HTERT RPE-1 (cell line): ENCODE measurements around the gene TIAM2.
"Not testable (repeated sequence)": the region's sequence is repeated elsewhere in the genome, so short reads cannot be mapped to it uniquely, and the experiment has no call there.

Experiments used
- in situ Hi-C: fragments of 300-500 bp; cut with MboI; formaldehyde crosslinking; loops from 4 replicates; pipeline ENCODE4 v1.14.3; 2020; ENCODE audit warnings: low sequenced_read_pairs

Gene TIAM2

DNA sequence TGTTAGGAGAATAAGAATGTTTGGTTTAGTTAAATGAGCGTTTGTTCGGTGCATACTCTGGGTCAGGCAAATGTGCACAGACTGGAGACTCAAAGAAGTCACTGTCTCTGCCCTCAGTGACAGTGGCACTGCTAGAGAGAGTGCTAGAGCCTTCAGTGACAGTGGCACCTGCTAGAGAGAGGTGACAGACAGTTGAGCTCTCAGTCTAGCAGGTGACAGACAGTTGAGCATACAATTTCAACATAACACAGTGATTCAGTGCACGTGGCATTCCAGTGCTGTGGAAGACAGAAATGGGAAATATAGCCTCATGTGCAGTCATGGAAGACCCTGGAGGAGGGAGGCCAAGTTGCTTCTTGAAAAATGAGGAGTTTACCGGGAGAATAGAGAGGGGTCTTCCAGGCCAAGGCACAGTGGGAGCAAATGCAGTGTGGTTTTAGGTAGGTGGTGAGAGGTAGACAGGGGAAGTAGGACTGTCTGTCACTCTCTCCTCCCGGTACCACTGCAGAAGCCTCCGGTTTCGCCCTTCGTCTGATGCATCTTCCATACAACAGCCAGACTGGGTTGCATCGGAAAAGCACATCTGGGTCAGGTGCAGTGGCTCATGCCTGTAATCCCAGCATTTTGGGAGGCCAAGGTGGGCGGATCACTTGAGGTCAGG lies 160.8 kb downstream of the TIAM2 start:
- in situ Hi-C loops, result no loop called here

DNA sequence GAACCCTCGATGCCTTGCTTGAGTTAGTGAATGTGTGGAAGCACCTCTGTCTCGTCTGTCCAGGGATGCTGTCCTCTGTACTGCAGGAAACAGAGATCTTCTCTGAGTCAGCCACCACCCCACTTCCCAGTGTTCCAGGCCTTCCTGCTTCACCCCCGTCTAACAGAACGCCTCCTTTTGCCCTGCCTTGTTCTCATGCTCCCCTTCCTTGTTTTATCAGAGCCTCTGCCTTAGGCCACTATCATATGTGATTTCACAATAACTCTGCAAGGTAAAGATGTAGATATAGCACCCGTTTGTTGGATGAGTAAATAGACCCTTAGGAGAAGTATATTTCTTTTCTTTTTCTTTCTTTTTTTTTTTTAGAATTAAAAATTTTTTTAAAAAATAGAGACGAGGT lies 162.0 kb downstream of the TIAM2 start:
- in situ Hi-C loops, result no loop called here

DNA sequence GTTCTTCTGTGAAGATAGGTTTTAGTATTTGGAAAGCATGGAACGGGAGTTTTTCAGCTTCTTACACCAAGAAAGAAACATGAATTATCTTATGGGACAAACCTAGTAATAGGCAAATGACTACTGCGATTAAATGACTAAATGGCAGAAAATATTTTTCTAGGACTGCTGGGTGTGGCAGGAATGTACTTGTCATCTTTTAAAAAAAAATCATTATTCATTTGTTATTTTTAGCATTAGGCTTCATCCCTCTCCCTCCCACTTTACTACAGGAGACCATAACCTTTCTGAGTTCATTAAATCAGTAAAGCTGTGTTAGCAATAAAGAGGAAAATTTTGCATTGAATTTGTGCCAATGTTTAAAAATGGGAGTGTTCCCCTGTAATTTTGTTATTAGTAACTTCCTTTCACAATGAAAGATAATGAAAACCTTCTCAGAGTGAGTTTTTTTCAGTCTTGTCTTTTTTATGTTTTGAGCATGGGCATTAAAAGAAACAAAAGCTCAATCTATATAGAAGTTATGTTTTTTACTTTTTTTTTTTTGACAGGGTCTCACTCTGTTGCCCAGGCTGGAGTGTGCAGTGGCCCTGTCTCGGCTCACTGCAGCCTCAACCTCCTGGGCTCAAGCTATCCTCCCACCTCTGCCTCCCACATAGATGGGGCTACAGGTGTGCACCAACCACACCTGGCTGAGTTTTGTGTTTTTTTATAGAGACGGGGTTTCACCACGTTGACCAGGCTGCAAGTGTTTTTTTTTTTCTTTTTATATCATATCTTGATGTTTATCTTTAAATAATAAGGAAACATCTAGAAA lies 163.1 kb downstream of the TIAM2 start:
- in situ Hi-C loops, result no loop called here

DNA sequence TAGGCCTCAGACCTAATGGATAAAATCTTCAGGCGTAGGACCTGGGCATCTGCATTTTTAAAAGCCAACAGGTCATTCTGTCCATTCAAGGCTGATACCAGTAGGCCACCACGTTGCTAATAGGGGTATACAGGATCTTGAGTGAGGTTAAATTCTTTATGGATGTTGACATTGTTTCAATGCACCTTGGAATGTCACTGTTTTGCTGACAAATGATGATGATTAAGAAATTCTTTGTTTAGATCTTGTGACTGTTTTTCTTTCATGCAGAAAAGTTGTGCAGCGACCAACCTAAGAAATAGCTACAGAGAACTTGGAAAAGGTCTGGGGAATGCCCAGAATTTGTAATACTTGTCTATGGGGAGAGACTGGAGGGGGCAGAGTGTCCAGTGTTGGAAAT lies 167.6 kb downstream of the TIAM2 start:
- in situ Hi-C loops, result no loop called here

DNA sequence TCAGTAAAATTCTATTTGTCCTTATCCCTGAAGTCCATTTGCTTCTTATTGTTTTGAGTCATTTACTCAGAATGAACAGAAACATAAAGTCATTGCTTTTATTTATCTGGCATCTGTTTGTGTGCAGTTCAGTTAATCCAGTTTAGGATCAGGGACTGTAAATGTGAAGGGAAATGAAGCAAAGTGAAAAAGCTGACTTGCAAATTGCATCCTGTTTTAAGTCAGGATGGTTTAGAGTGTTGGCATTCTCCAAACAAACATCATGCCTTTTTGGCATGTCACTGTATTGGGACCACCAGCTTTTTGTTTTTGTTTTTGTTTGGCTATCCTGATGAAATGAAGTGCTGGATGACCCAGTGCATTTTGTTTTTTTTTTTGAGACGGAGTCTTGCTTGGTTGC lies 168.5 kb downstream of the TIAM2 start:
- in situ Hi-C loops, result no loop called here

DNA sequence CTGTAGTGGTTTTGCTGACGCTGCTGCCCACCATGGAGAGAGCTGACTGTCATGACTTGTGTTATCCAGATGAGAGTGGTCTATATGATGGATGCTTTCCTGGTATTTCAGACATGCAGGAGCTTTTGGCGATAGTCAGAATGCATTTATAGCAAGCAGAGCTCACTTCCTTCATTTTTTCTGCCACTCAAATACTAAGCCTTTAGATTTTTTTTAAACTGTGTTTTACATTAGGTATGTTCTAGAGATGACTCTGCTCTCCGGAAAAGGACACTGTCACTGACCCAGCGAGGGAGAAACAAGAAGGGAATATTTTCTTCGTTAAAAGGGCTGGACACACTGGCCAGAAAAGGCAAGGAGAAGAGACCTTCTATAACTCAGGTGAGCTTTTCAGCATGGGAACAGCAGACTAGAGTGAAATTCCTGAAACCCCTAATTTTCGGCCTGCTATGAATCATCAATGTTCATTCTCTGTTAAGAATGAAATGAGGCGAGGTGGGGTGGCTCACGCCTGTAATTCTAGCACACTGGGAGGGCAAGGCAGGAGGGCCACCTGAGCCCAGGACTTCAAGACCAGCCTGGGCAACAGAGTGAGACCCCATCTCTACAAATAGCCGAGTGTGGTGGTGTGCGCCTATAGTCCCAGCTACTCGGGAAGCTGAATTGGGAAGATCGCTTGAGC lies 170.1 kb downstream of the TIAM2 start:
- in situ Hi-C loops, result no loop called here

DNA sequence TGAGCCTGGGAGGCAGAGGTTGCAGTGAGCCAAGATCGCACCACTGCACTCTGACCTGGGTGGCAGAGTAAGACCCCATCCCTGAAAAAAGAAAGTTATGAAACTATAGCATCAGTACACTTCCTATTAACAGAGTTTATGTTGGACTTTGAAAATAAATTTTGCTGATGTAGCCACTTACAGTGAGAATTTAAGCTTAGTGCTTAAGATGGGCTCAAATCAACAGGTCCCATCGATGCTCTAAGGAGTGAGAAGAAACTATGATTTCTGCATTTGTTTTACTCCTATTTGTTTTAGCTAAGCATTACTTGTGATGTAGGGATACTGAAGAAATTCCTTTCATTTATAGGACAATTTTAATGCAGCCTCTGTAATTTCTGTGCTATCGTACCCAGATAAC lies 175.4 kb downstream of the TIAM2 start:
- in situ Hi-C loops, result no loop called here

DNA sequence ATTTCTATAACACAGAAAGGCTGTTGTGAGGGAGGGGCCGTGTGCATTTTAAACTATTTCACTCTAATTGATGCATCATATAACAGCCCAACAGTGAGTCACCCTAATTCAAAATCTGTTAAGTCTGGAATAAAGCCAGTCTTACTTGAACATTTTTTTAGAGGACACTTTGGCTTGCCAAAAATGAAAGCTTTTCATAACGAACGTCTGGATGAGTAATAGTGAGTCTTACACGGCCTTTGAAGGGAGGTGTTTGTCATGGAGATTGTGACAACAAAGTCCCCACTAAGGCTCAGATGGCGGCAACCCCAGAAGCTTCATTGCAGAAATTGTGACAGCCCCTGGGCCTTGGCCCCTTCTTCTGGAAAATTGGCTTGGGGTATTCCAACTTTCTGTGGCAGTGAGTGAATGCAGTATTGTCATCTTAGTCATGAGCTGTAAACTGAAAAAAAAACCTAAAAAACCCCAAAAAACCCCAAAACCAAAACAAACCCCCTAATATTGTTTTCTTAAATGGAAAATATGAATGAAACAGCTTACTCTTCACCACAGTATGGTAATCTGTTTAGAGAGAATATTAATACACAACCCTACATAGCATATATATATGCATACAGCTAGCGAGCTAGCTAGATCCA lies 176.1 kb downstream of the TIAM2 start:
- in situ Hi-C loops, result no loop called here

DNA sequence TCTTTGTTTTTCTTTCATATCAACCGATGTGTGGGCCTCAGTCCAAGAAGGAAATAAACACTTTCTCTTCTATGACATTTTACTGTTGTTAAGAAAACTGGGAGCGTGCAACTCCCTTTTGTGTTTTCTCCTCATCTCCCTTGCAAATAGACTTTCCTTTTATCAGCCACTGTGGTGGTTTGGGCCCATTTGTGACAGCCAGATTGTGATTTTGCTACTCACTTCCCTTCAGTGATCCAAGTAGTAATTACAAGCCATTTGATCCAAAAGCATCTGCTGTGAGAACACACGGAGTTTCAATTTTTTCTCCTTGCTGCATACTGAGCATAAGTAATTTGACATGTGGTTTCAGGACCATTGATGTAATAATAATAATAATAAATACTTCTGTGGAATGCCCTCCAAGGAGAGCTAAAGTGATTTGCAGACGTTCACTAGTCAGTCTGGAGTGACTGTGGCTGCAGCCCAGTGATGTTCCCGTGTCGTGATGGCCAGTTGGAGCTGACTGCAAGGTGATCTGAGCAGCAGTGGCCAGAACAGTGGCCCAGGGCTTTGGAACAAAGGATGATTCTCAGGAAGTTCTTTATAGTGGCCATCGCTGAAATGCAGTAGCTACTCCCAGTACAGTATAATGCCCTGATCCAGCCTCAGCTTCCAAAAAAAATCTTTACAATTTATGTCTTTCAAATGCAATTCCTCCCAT lies 176.8 kb downstream of the TIAM2 start:
- in situ Hi-C loops, result no loop called here

DNA sequence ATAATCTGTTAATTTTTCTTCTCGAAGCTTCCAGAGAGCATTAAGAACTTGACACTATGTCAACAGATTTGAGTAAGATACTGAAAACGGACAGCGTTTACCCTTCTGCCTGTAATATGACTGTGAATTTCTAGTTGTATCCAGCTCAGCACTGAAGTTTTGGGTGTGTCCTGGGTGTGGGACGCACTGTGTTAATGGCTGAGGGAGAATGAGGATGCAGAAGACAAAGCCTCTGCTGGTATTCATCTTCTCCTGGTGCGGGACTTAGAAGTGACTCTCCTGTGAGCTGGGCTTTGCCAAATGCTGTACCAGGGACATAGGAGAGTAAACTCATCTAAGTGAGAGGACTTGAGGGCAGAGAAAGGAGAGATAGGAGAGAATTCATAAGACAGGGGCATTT lies 178.4 kb downstream of the TIAM2 start:
- in situ Hi-C loops, result no loop called here

DNA sequence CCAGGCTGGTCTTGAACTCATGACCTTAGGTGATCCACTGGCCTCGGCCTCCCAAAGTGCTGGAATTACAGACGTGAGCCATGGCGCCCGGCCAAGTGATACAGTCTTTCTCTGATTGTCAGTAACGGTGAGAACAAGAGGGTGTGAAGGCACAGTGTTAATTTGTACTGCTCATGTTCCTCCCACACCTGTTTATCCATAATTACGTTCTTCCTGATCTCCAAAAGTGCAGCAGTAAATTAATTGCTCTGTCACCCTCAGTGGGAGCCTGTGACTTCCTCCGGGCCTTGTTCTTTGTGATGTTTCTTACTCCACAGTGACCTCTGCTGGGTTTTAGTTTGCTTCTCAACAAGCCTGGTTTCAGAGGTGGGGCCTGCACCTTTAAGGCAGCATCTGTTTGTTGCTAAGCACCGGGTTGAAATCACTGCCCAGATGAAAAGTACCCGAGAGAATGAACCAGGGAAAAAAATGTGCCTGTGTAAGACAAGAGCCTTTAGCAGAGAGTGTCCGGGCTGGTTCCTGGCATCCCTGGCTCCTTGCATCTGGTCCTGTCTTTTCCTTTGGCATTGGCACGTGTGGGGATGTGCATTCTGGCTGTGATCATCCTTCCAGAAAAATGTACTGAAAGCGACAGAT lies 179.6 kb downstream of the TIAM2 start:
- in situ Hi-C loops, result no loop called here

DNA sequence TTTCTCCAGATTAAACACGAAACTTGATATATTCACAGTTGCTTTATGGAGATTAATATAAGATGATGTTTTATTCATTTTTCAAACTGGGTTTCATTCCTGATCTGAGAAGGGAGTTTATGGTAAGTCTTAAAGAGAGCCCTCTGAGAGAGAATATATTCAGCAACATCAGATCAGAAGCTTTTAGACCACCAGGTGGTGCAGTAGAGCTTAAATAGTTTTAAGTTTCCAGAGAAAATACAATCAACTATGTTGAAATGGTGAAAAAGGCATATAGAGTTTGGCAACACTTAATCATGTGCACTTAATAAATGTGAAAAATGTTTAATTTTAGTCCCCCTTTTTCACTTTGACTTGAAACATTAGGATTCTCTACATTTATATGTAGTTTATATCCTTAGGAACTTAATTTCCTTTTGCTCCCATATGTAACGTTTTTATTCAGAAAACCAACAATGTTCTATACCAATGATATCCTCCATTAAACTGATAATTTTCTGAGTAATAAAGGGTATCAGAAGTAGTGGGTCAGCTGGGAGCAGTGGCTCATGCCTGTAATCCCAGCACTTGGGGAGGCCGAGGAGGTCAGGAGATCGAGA lies 182.3 kb downstream of the TIAM2 start:
- in situ Hi-C loops, result no loop called here

DNA sequence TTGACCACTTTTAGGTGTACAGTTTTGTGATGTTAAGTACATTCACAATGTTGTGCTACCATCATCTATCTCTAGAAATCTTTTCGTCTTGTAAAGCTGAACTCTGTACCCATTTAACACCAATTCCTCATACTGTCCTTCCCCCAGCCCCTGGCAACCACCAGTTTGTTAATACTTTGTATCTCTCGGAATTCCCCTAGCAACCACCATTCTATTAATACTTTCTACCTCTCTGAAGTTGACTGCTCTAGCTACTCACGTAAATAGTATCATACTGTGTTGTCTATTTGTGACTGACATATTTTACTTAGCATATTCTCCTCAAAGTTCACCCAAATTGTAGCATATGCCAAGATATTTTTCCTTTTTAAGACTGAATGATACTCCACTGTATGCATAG lies 186.4 kb downstream of the TIAM2 start:
- in situ Hi-C loops, result no loop called here

DNA sequence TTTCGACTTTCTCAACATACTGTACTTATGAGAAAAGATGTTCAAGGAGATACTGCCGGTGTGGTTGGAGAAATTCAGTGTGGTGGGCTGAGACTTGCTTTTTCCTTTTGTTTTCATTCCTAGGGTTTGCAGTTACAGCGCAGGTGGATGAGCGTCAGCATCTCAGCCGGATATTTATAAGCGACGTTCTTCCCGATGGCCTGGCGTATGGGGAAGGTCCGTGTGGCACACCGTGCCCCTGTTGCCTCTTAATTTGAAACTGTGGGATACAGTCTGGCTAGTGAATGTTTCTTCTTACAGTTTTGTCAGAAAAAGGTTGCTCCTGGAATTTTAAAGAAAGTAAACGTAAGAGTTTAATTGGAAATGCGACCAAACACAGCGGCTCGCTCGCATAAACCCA lies 187.0 kb downstream of the TIAM2 start:
- in situ Hi-C loops, result no loop called here

DNA sequence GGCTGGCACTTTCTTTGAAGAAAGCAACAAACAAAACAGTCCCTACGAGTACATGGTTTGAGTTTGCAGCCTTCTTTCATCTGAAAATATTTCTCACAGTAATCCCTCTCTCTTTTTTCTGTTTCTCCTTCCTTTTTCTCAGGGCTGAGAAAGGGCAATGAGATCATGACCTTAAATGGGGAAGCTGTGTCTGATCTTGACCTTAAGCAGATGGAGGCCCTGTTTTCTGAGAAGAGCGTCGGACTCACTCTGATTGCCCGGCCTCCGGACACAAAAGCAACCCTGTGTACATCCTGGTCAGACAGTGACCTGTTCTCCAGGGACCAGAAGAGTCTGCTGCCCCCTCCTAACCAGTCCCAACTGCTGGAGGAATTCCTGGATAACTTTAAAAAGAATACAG lies 188.0 kb downstream of the TIAM2 start:
- in situ Hi-C loops, result no loop called here

DNA sequence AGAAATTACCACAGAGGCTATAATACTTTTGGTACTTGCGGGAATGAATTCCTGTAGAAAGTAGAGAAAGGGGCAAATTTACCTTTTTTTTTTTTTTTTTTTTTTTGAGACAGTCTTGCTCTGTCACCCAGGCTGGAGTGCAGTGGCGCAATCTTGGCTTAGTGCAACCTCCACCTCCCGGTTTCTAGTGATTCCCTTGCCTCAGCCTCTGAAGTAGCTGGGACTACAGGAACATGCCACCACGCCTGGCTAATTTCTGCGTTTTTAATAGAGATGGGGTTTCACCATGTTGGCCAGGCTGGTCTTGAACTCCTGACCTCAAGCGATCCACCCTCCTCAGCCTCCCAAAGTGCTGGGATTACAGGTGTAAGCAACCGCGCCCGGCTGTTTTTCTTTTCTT lies 189.9 kb downstream of the TIAM2 start:
- in situ Hi-C loops, result not testable (repeated sequence)

DNA sequence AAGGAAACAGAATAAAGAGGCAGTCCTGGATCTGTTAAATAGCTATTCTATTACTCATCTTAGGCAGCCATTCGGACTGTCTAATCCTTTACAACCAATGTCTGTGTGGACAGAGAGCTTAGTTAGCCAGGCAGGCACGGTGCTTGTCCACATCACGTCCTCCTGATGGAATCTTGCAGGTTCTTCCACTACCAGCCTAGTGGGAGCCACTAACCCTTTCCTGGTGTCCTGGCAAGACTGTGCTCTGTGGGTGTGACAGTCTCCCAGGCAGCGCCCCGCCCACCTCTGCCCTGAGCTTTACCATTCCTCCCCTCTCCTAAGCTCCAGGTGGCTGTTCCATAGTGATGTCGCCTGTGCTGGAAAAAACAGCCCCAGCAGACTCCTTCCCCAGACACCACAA lies 190.4 kb downstream of the TIAM2 start:
- in situ Hi-C loops, result no loop called here

DNA sequence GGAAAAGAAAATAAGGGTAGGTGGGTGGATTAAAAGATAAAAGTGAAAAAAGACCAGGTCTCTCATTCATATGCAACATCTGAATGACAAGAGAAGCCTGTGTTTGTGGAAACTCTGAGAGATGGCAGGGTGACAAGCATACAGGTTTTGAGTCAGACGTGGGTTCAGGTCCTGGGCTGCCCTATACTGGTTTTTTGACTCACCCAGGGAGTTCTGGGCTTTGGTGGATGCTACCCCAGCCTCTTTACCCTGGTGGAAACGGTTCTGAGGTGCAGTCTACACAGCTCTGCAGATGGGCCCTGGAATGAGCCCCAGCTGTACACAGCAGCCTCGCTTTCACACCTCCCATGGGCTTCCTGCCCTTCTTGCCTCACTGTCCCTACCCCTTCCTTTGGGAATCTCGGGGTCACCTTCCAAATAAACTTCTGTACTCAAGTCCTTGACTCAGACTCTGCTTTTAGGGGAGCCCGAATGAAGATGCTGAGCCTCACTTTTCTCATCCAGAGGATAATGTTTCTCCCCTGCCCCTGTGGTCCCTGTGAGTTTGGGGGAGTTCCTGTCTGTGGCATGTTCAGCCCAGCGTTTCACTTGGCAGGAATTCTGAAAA lies 191.0 kb downstream of the TIAM2 start:
- in situ Hi-C loops, result no loop called here

DNA sequence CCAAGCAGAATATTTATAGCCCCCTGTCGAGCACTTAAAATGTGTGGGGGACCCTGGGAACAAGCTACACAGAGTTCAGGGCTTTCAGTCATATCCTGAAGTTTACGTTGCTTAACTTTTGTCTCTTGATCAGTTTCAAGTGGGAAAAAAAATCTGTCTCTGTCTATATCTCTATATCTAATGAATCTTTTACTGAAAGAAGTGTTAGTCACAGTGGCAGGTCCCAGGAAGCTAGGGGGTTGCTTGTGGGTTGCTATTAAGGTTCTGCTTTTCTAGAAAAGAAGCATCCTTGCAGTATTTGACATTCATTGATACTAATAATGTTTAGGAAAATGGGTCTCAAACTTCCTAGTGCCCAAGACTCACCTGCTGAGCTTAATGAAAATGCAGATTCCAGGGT lies 192.0 kb downstream of the TIAM2 start:
- in situ Hi-C loops, result no loop called here
